ENCODE results near the gene CTSW. TPM values are rescaled to one million over a fixed set of nuclear protein-coding genes. Genes with fewer than 3 reads are reported as not detected.

CTSW gene
- total RNA-seq, 1 experiment from 2014 or later, result not detected

- Mint-ChIP-seq H3K4me3 (ENCODE audit: unreplicated experiment) (peak within 1 kb of the TSS; percentile 79), H3K27me3 (ENCODE audit: insufficient read depth, unreplicated experiment) (no peaks in the 10 kb centered on the region), H3K36me3 (ENCODE audit: insufficient read depth, unreplicated experiment) (peaks cover 16% of the 10 kb centered on the region), H3K4me1 (ENCODE audit: low read depth, unreplicated experiment) (peaks cover 22% of the 10 kb centered on the region), H3K9me3 (ENCODE audit: unreplicated experiment) (no peaks in the 10 kb centered on the region), H3K27ac (ENCODE audit: unreplicated experiment) (peak within 1 kb of the TSS; percentile 76)
- Histone ChIP-seq H3K27me3 (replicated peaks; ENCODE audit: control insufficient read depth, insufficient read depth, low read length) (no peaks in the 10 kb centered on the region; the same call in 1 of the 2 replicates), H3K4me1 (peaks cover 29% of the 10 kb centered on the region), H3K9me3 (no peaks in the 10 kb centered on the region), H3K4me3 (ENCODE audit: low read depth, low read length) (peak within 1 kb of the TSS; percentile 75), H3K36me3 (ENCODE audit: control insufficient read depth, insufficient read depth, low read length) (no peaks in the 10 kb centered on the region)
- CTCF ChIA-PET, result interaction anchor here (0.6 to 4.3 kb wide), 5 partner anchors 10 to 82 kb away, joined by 7 to 36 read pairs (median 9); partner anchors contain the start of genes CCDC85B and FIBP
- TF ChIP-seq CTCF (IDR thresholded peaks at IDR 0.05; ENCODE audit: insufficient read depth in 1 of 2, low read depth in 1 of 2, low read length in 1 of 2, severe bottlenecking in 1 of 2, unreplicated experiment in 1 of 2), result no peak
- POLR2A ChIA-PET, result interaction anchor here (0.6 to 2.7 kb wide), 4 partner anchors 9 to 41 kb away, joined by 3 to 27 read pairs (median 4); partner anchors contain the start of gene CCDC85B
- no TSS peak for BruUV-seq (replicated peaks)
- intact Hi-C loops (cut with micrococcal nuclease; ENCODE audit: unreplicated experiment), result loop anchor here (1.0 kb wide), 2 partner anchors 11 to 12 kb away; partner anchors contain the start of gene FIBP
- DNase-seq, result peak; percentile 97
Measured at GRCh38 chr11:65900125-65900898, 20.7 kb downstream of the CTSW start, which contains the start of gene FOSL1. FOSL1 (minus strand) TSS chr11:65900388; CDS start chr11:65900339, 49 bp downstream.

DNA sequence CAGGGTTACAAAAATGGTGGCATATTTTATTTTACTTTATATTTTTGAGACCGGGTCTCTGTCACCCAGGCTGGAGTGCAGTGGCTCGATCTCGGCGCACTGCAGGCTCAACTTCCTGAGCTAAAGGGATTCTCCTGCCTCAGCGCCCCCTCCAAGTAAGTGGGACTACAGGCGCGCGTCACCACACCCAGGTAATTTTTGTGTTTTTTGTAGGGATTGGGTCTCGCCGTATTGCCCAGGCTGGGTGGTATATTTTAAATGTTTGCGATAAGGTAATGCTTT lies 21.2 kb downstream of the CTSW start:
- no peaks in the 10 kb centered on the region for H3K27me3 Mint-ChIP-seq (ENCODE audit: insufficient read depth, unreplicated experiment)
- TSS peak; percentile 85 for BruUV-seq (replicated peaks)
- peaks cover 22% of the 10 kb centered on the region for H3K4me1 Mint-ChIP-seq (ENCODE audit: low read depth, unreplicated experiment)
- POLR2A ChIA-PET, result interaction anchor here (0.6 to 2.7 kb wide), 4 partner anchors 8 to 42 kb away, joined by 3 to 27 read pairs (median 4); partner anchors contain the start of gene CCDC85B
- Histone ChIP-seq H3K4me1 (peaks cover 29% of the 10 kb centered on the region), H3K27me3 (replicated peaks; ENCODE audit: control insufficient read depth, insufficient read depth, low read length) (no peaks in the 10 kb centered on the region; the same call in 1 of the 2 replicates), H3K36me3 (ENCODE audit: control insufficient read depth, insufficient read depth, low read length) (no peaks in the 10 kb centered on the region), H3K9me3 (no peaks in the 10 kb centered on the region), H3K4me3 (ENCODE audit: low read depth, low read length) (peak overlapping the region; percentile 75)
- no peak for TF ChIP-seq CTCF (IDR thresholded peaks at IDR 0.05; ENCODE audit: insufficient read depth in 1 of 2, low read depth in 1 of 2, low read length in 1 of 2, severe bottlenecking in 1 of 2, unreplicated experiment in 1 of 2)
- H3K36me3 Mint-ChIP-seq (ENCODE audit: insufficient read depth, unreplicated experiment), result peaks cover 13% of the 10 kb centered on the region
- H3K27ac Mint-ChIP-seq (ENCODE audit: unreplicated experiment), result peak overlapping the region; percentile 35
- H3K9me3 Mint-ChIP-seq (ENCODE audit: unreplicated experiment), result no peaks in the 10 kb centered on the region
- CTCF ChIA-PET, result interaction anchor here (1.0 to 4.3 kb wide), 4 partner anchors 10 to 16 kb away, joined by 7 to 36 read pairs (median 20); partner anchors contain the start of genes CCDC85B and FIBP
- intact Hi-C loops (cut with micrococcal nuclease; ENCODE audit: unreplicated experiment), result loop anchor here (1.0 kb wide), 2 partner anchors 10 to 13 kb away; partner anchors contain the start of gene FIBP
- H3K4me3 Mint-ChIP-seq (ENCODE audit: unreplicated experiment), result peak overlapping the region; percentile 79
- DNase-seq, result no peak

DNA sequence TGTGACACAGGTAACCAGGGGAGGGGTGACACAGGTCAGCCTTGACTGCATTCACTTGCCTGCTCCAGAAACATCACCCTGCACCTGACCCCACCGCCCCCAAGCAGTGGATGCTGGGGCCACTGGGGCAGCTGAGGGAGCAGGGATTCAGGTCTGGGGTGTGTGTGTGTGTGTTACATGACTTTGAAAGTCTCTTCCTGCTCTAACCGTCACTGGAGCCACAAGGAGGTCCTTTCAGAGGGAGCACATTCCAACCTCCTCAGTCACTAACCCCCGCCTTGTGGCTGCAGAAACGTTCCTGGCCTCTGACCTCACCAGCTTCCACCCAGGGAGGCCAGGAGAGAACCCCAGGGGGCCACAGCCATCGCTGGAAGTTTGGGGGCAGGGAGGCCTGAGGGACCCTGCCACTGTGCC lies 23.4 kb downstream of the CTSW start:
- peaks cover 22% of the 10 kb centered on the region for H3K4me1 Mint-ChIP-seq (ENCODE audit: low read depth, unreplicated experiment)
- no peaks in the 10 kb centered on the region; the same call in 1 of the 2 replicates for H3K27me3 ChIP-seq (replicated peaks; ENCODE audit: control insufficient read depth, insufficient read depth, low read length)
- no peak for TF ChIP-seq CTCF (IDR thresholded peaks at IDR 0.05; ENCODE audit: insufficient read depth in 1 of 2, low read depth in 1 of 2, low read length in 1 of 2, severe bottlenecking in 1 of 2, unreplicated experiment in 1 of 2)
- peak overlapping the region; percentile 58 for H3K27ac Mint-ChIP-seq (ENCODE audit: unreplicated experiment)
- H3K4me3 Mint-ChIP-seq (ENCODE audit: unreplicated experiment), result no peak overlapping the region
- DNase-seq, result peak; percentile 62 to 78
- no peaks in the 10 kb centered on the region for H3K9me3 ChIP-seq
- intact Hi-C loops (cut with micrococcal nuclease; ENCODE audit: unreplicated experiment), result no loop called here
- no peaks in the 10 kb centered on the region for H3K9me3 Mint-ChIP-seq (ENCODE audit: unreplicated experiment)
- CTCF ChIA-PET, result interaction anchor here (3.8 kb wide), 1 partner anchor 15 kb away, joined by 36 read pairs; the partner anchor contains the start of gene FIBP
- no peaks in the 10 kb centered on the region for H3K36me3 ChIP-seq (ENCODE audit: control insufficient read depth, insufficient read depth, low read length)
- peaks cover 29% of the 10 kb centered on the region for H3K4me1 ChIP-seq
- no peak overlapping the region for H3K4me3 ChIP-seq (ENCODE audit: low read depth, low read length)
- POLR2A ChIA-PET, result interaction anchor here (1.0 kb wide), 1 partner anchor 12 kb away, joined by 4 read pairs; no protein-coding TSS in a partner anchor
- H3K27me3 Mint-ChIP-seq (ENCODE audit: insufficient read depth, unreplicated experiment), result no peaks in the 10 kb centered on the region
- peaks cover 13% of the 10 kb centered on the region for H3K36me3 Mint-ChIP-seq (ENCODE audit: insufficient read depth, unreplicated experiment)
- no TSS peak for BruUV-seq (replicated peaks)

Measured in Caco-2 (cell line).